ENCODE results near the gene MAN2B2. TPM values are rescaled to one million over a fixed set of nuclear protein-coding genes. Genes with fewer than 3 reads are reported as not detected.

The MAN2B2 gene
- total and polyA plus RNA-seq, 5 donors: 11.5 to 38.4 (median 27.8) TPM

GRCh38 chr4:6532658-6533057, 42.3 kb upstream of the MAN2B2 start:
- ATAC-seq: no peak
- 66% methylated on average over 9 of the region's 9 CpGs for WGBS
- H3K27me3 ChIP-seq (ENCODE audit: control insufficient read depth, insufficient read depth): no peaks in the 10 kb centered on the region

GRCh38 chr4:6534050-6534449, 40.9 kb upstream of the MAN2B2 start:
- Histone ChIP-seq H3K4me3 (ENCODE audit: low read length) (no peak overlapping the region), H3K4me1 (ENCODE audit: control insufficient read depth, insufficient read depth, low read length) (no peaks in the 10 kb centered on the region), H3K9me3 (ENCODE audit: control insufficient read depth, low read length) (no peaks in the 10 kb centered on the region), H3K27ac (ENCODE audit: low read length) (no peak overlapping the region), H3K27me3 (ENCODE audit: control insufficient read depth, insufficient read depth) (no peaks in the 10 kb centered on the region)
- no peak for DNase-seq
- ATAC-seq: no peak
- WGBS: 0% methylated on average over 1 of the region's 1 CpG
- intact Hi-C loops (cut with DNase I): no loop called here

More at GRCh38 chr4:6532658-6533057, 42.3 kb upstream of the MAN2B2 start:
- no peak overlapping the region for H3K4me3 ChIP-seq (ENCODE audit: low read length)
- no peaks in the 10 kb centered on the region for H3K9me3 ChIP-seq (ENCODE audit: control insufficient read depth, low read length)
- no peak overlapping the region for H3K27ac ChIP-seq (ENCODE audit: low read length)
- no peak for DNase-seq
- intact Hi-C loops (cut with DNase I): no loop called here
- no peaks in the 10 kb centered on the region for H3K4me1 ChIP-seq (ENCODE audit: control insufficient read depth, insufficient read depth, low read length)

GRCh38 chr4:6534618-6535328, 40.2 kb upstream of the MAN2B2 start:
- Histone ChIP-seq H3K27me3 (ENCODE audit: control insufficient read depth, insufficient read depth) (no peaks in the 10 kb centered on the region), H3K27ac (ENCODE audit: low read length) (no peak overlapping the region), H3K9me3 (ENCODE audit: control insufficient read depth, low read length) (no peaks in the 10 kb centered on the region), H3K4me3 (ENCODE audit: low read length) (no peak overlapping the region), H3K4me1 (ENCODE audit: control insufficient read depth, insufficient read depth, low read length) (no peaks in the 10 kb centered on the region)
- WGBS: 87% methylated on average over 38 of the region's 38 CpGs
- intact Hi-C loops (cut with DNase I): no loop called here
- ATAC-seq (no peak), DNase-seq (no peak)

GRCh38 chr4:6535329-6535692, 39.7 kb upstream of the MAN2B2 start:
- WGBS: 85% methylated on average over 17 of the region's 17 CpGs
- ATAC-seq (no peak), DNase-seq (no peak)
- no peaks in the 10 kb centered on the region for H3K27me3 ChIP-seq (ENCODE audit: control insufficient read depth, insufficient read depth)
- no peaks in the 10 kb centered on the region for H3K4me1 ChIP-seq (ENCODE audit: control insufficient read depth, insufficient read depth, low read length)
- no peak overlapping the region for H3K4me3 ChIP-seq (ENCODE audit: low read length)
- H3K9me3 ChIP-seq (ENCODE audit: control insufficient read depth, low read length): no peaks in the 10 kb centered on the region
- H3K27ac ChIP-seq (ENCODE audit: low read length): no peak overlapping the region
- intact Hi-C loops (cut with DNase I): no loop called here

- Histone ChIP-seq H3K27ac (ENCODE audit: low read length) (no peak overlapping the region), H3K27me3 (ENCODE audit: control insufficient read depth, insufficient read depth) (no peaks in the 10 kb centered on the region), H3K4me1 (ENCODE audit: control insufficient read depth, insufficient read depth, low read length) (no peaks in the 10 kb centered on the region), H3K4me3 (ENCODE audit: low read length) (no peak overlapping the region), H3K9me3 (ENCODE audit: control insufficient read depth, low read length) (no peaks in the 10 kb centered on the region)
- 86% methylated on average over 7 of the region's 7 CpGs for WGBS
- DNase-seq: no peak
- intact Hi-C loops (cut with DNase I): no loop called here
- no peak for ATAC-seq
Measured at GRCh38 chr4:6535706-6536105, 39.3 kb upstream of the MAN2B2 start.

- intact Hi-C loops (cut with DNase I): no loop called here
- no peak overlapping the region for H3K27ac ChIP-seq (ENCODE audit: low read length)
- WGBS: 85% methylated on average over 15 of the region's 15 CpGs
- H3K4me1 ChIP-seq (ENCODE audit: control insufficient read depth, insufficient read depth, low read length): no peaks in the 10 kb centered on the region
- no peak for ATAC-seq
- no peaks in the 10 kb centered on the region for H3K9me3 ChIP-seq (ENCODE audit: control insufficient read depth, low read length)
- H3K27me3 ChIP-seq (ENCODE audit: control insufficient read depth, insufficient read depth): no peaks in the 10 kb centered on the region
- H3K4me3 ChIP-seq (ENCODE audit: low read length): no peak overlapping the region
- DNase-seq: no peak
Measured at GRCh38 chr4:6538111-6538510, 36.9 kb upstream of the MAN2B2 start.

- WGBS: 53% methylated on average over 22 of the region's 22 CpGs
- no peaks in the 10 kb centered on the region for H3K27me3 ChIP-seq (ENCODE audit: control insufficient read depth, insufficient read depth)
- no peaks in the 10 kb centered on the region for H3K4me1 ChIP-seq (ENCODE audit: control insufficient read depth, insufficient read depth, low read length)
- no peak overlapping the region for H3K27ac ChIP-seq (ENCODE audit: low read length)
- DNase-seq (no peak), ATAC-seq (no peak)
- intact Hi-C loops (cut with DNase I): no loop called here
- no peak overlapping the region for H3K4me3 ChIP-seq (ENCODE audit: low read length)
- no peaks in the 10 kb centered on the region for H3K9me3 ChIP-seq (ENCODE audit: control insufficient read depth, low read length)
Measured at GRCh38 chr4:6538575-6538974, 36.4 kb upstream of the MAN2B2 start.

GRCh38 chr4:6539009-6539764, 35.8 kb upstream of the MAN2B2 start:
- WGBS: 85% methylated on average over 13 of the region's 13 CpGs
- no peaks in the 10 kb centered on the region for H3K27me3 ChIP-seq (ENCODE audit: control insufficient read depth, insufficient read depth)

GRCh38 chr4:6540879-6541278, 34.1 kb upstream of the MAN2B2 start:
- no peaks in the 10 kb centered on the region for H3K27me3 ChIP-seq (ENCODE audit: control insufficient read depth, insufficient read depth)
- intact Hi-C loops (cut with DNase I): loop anchor here in 3 of 4 donors (10.0 kb wide), 1 partner anchor 206 kb away; no protein-coding TSS in a partner anchor

More at GRCh38 chr4:6539009-6539764, 35.8 kb upstream of the MAN2B2 start:
- Histone ChIP-seq H3K27ac (ENCODE audit: low read length) (no peak overlapping the region), H3K4me3 (ENCODE audit: low read length) (no peak overlapping the region), H3K9me3 (ENCODE audit: control insufficient read depth, low read length) (no peaks in the 10 kb centered on the region), H3K4me1 (ENCODE audit: control insufficient read depth, insufficient read depth, low read length) (no peaks in the 10 kb centered on the region)
- DNase-seq: no peak
- ATAC-seq: no peak
- intact Hi-C loops (cut with DNase I): no loop called here

GRCh38 chr4:6541789-6542188, 33.2 kb upstream of the MAN2B2 start:
- Histone ChIP-seq H3K9me3 (ENCODE audit: control insufficient read depth, low read length) (no peaks in the 10 kb centered on the region), H3K27me3 (ENCODE audit: control insufficient read depth, insufficient read depth) (no peaks in the 10 kb centered on the region), H3K27ac (ENCODE audit: low read length) (no peak overlapping the region), H3K4me3 (ENCODE audit: low read length) (no peak overlapping the region), H3K4me1 (ENCODE audit: control insufficient read depth, insufficient read depth, low read length) (no peaks in the 10 kb centered on the region)
- 56% methylated on average over 6 of the region's 6 CpGs for WGBS
- ATAC-seq: no peak
- intact Hi-C loops (cut with DNase I): loop anchor here in 3 of 4 donors (10.0 kb wide), 1 partner anchor 207 kb away; no protein-coding TSS in a partner anchor
- DNase-seq: no peak

More at GRCh38 chr4:6540879-6541278, 34.1 kb upstream of the MAN2B2 start:
- DNase-seq: no peak
- Histone ChIP-seq H3K4me3 (ENCODE audit: low read length) (no peak overlapping the region), H3K4me1 (ENCODE audit: control insufficient read depth, insufficient read depth, low read length) (no peaks in the 10 kb centered on the region), H3K9me3 (ENCODE audit: control insufficient read depth, low read length) (no peaks in the 10 kb centered on the region), H3K27ac (ENCODE audit: low read length) (no peak overlapping the region)
- ATAC-seq: no peak

GRCh38 chr4:6542951-6543350, 32.0 kb upstream of the MAN2B2 start:
- DNase-seq: no peak
- 67% methylated on average over 12 of the region's 12 CpGs for WGBS
- ATAC-seq: no peak
- Histone ChIP-seq H3K4me3 (ENCODE audit: low read length) (no peak overlapping the region), H3K9me3 (ENCODE audit: control insufficient read depth, low read length) (no peaks in the 10 kb centered on the region), H3K27ac (ENCODE audit: low read length) (no peak overlapping the region), H3K4me1 (ENCODE audit: control insufficient read depth, insufficient read depth, low read length) (no peaks in the 10 kb centered on the region), H3K27me3 (ENCODE audit: control insufficient read depth, insufficient read depth) (no peaks in the 10 kb centered on the region)
- intact Hi-C loops (cut with DNase I): loop anchor here in 3 of 4 donors (10.0 kb wide), 1 partner anchor 208 kb away; no protein-coding TSS in a partner anchor
